Measurements from ENCODE around the gene PARP1.

The PARP1 gene

GRCh38 chr1:226409392-226409791 is 1.5 kb upstream of the PARP1 start:
- no peak overlapping the region for H3K4me3 ChIP-seq (ENCODE audit: low read depth, low read length)
- no peak for DNase-seq (ENCODE audit: low read depth)
- TF ChIP-seq CTCF (IDR thresholded peaks at IDR 0.05; ENCODE audit: low read depth, low read length, missing control alignments): no peak
- in situ Hi-C loops (cut with HindIII; ENCODE audit: low sequenced_read_pairs): no loop called here

DNA sequence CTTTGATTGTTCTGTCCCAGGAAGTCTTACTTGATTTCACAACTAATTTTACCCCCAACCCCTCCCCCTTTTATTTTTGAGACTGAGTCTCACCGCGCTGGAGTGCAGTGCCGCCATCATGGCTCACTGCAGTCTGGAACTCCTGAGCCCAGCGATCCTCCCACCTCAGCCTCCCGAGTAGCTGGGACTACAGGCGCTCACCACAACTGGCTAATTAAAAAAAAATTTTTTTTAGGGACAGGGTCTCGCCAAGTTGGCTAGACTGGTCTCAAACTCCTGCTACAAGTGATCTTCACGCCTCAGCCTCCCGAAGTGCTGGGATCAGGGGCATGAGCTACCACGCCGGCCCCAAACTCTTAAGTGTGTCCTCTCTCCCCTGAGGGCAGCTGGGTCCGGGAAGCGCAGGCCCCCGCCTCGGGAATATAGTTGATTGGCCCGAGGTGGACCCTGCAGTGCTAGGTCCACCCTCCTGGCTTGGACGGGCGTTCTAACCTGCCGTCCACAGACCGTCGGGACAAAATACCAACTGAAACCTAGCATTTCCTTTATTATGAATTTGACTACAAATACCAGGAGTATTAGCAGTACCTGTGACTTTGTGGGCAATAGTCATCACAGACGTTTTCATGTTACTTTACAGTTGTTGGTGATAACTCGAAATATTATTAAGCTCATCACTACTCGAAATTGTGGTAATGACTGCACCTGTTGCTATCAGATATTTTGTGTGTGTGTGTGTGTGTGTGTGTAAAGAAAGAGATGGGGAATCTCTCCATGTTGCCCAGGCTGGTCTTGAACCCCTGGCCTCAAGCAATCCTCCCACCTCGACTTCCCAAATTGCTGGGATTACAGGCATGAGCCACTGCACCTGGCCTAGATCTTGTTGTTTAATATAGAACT is 642 bp upstream of the PARP1 start:
- DNase-seq (ENCODE audit: low read depth): no peak
- H3K4me3 ChIP-seq (ENCODE audit: low read depth, low read length): peak overlapping the region; percentile 47
- in situ Hi-C loops (cut with HindIII; ENCODE audit: low sequenced_read_pairs): no loop called here
- no peak for TF ChIP-seq CTCF (IDR thresholded peaks at IDR 0.05; ENCODE audit: low read depth, low read length, missing control alignments)

DNA sequence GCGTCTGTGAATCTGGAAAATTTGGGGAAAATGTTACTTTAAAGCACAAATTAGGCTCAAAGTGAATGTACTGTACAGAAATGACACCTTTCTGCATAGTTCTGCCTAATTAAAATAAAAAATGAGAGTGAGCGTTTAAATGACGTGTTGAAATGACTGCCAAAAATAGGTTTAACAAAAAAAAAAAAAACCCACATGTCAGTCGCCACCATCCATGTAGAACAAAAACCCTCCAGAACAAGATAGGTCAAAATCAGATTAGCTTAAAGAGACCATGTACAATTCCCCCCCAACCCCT is 745 bp downstream of the PARP1 start:
- TF ChIP-seq CTCF (IDR thresholded peaks at IDR 0.05; ENCODE audit: low read depth, low read length, missing control alignments): no peak
- in situ Hi-C loops (cut with HindIII; ENCODE audit: low sequenced_read_pairs): no loop called here
- no peak for DNase-seq (ENCODE audit: low read depth)
- peak overlapping the region; percentile 47 for H3K4me3 ChIP-seq (ENCODE audit: low read depth, low read length)

GRCh38 chr1:226406401-226406881 is 1.5 kb downstream of the PARP1 start:
- in situ Hi-C loops (cut with HindIII; ENCODE audit: low sequenced_read_pairs): no loop called here
- TF ChIP-seq CTCF (IDR thresholded peaks at IDR 0.05; ENCODE audit: low read depth, low read length, missing control alignments): no peak
- H3K4me3 ChIP-seq (ENCODE audit: low read depth, low read length): peak overlapping the region; percentile 47
- DNase-seq (ENCODE audit: low read depth): no peak

DNA sequence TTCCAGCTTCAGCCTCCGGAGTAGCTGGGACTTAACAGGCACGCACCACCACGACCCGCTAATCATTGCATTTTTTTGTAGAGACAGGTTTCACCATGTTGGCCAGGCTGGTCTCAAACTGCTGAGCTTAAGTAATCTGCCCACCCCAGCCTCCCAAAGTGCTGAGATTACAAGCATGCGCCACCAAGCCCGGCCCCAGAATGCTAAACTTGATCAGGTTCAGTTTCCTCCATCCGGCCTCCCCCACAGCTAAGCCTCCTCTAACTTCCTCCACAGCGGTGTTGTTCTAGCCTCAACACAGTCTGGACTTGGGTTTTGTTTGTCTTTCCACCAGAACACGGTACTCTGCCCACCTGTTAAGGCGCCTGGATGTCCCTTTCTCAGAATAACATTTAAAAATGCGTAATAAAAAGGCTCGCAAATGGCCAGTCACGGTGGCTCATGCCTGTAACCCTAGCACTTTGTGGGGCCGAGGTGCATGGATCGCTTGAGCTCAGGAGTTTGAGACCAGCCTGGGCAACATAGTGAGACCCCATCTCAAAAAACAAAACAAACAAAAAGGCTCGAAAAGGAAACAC is 2.4 kb downstream of the PARP1 start:
- no peak overlapping the region for H3K4me3 ChIP-seq (ENCODE audit: low read depth, low read length)
- no peak for DNase-seq (ENCODE audit: low read depth)
- in situ Hi-C loops (cut with HindIII; ENCODE audit: low sequenced_read_pairs): no loop called here
- no peak for TF ChIP-seq CTCF (IDR thresholded peaks at IDR 0.05; ENCODE audit: low read depth, low read length, missing control alignments)

DNA sequence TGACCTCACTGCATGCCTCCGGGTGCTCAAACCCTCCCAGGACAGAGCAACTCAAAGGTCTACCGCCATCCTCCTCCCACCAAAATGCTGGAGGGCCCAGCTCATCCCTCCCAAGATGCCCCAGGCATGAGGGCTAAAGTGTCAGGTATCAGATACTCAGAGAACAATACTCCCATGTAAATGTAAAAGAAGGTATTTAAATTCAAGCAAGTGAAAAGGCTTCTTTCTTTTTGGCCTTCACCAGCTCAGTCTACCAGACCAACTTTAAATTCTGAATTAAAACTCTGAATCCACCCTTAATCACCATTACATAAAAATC is 3.0 kb downstream of the PARP1 start:
- no peak overlapping the region for H3K4me3 ChIP-seq (ENCODE audit: low read depth, low read length)
- no peak for TF ChIP-seq CTCF (IDR thresholded peaks at IDR 0.05; ENCODE audit: low read depth, low read length, missing control alignments)
- in situ Hi-C loops (cut with HindIII; ENCODE audit: low sequenced_read_pairs): no loop called here
- no peak for DNase-seq (ENCODE audit: low read depth)

All from astrocyte of the cerebellum (primary cell).